CD4-positive, alpha-beta T cell treated with Interleukin-4 for 1 hour (primary cell): Measurements from ENCODE around the gene C3orf70.

Experiments
- DNase-seq, 2 donors: peaks; one replicate each; pipeline ENCODE4 v3.0.0-alpha.2; 2020 to 2022

The C3orf70 gene

GRCh38 chr3:185042312-185043050 lies 110.4 kb downstream of the C3orf70 start:
- no peak for DNase-seq

- no peak for DNase-seq
These were observed 111.3 kb downstream of the C3orf70 start for GRCh38 chr3:185041540-185041939.

GRCh38 chr3:185040425-185040824 lies 112.4 kb downstream of the C3orf70 start:
- no peak for DNase-seq

GRCh38 chr3:185037801-185038200 lies 115.1 kb downstream of the C3orf70 start:
- no peak for DNase-seq

- no peak for DNase-seq
These were observed 121.9 kb downstream of the C3orf70 start for GRCh38 chr3:185030951-185031350.

GRCh38 chr3:185030399-185030798 lies 122.5 kb downstream of the C3orf70 start:
- no peak for DNase-seq

- no peak for DNase-seq
These were observed 123.8 kb downstream of the C3orf70 start for GRCh38 chr3:185029086-185029485.

- no peak for DNase-seq
These were observed 124.7 kb downstream of the C3orf70 start for GRCh38 chr3:185028121-185028520.
